ENCODE measurements around the gene EIF5AL1. TPM values are rescaled to one million over a fixed set of nuclear protein-coding genes. Genes with fewer than 3 reads are reported as not detected.

The EIF5AL1 gene
- total RNA-seq (2014; rRNA removed; shearing (Covaris generic)): 0.40 and 1.0 TPM in 2 replicates

DNA sequence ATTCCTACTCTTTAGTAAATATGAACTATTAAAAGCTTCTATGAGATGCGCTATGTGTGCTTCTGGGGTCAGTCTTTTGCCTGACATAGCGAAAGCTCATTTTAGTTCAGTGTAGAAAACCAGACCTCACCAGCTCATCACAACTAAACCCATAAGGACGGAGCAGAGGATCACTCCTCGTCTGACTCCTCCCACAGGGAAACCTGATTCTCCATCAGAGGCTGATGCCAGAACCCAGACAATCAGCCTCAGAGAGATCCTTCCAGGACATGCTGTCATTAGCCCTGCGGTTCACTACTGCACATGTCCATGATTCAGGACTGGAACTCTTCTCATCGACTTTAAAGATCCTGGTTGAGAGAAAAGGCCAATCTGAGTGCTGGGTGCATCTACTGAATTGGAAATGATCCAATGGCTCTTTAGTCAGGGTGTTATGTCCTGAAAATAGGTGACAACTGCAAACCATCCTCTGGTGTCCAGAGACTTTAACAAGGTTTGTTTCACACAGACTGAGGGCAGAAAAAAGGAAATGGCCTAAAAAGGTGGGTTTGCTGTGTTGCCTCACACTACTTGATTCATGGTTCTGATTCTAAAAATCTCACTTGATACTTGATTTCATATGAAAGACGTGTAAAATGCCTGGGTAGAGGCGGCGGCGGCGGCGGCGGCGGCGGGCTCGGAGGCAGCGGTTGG lies at the start of gene EIF5AL1:
Gene EIF5AL1 (plus strand): TSS at position 643 of the 693 bp plus-strand sequence. CDS start 117 bp downstream, outside the sequence.

DNA sequence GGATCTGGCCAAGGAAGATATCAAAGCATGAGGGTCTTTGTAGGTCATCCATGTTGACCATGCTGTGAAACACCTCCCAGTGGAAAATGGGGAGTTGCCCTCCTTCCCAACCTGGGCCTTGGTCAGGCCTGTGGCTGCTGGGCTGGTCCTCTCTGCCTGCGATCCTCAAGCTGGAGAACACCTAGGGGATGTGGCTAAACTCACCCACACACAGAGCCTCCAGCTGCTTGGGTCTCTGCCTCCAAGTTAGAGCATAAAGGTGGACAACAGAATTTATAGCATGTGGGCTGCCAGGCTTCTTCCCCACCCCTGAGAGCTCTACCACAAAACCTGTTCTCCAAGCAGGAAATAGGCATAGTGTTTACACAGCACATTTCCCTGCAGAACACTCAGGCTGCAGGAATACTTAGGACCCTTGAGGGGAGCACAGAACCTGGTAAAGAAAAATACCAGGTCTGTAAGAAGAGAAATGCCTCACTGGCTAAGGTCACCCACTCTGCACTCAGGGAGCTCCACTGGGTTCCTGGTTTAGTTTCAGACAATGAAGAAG lies 47.9 kb downstream of the EIF5AL1 start, which contains the start of gene SFTPA2:
Gene SFTPA2 (minus strand): TSS at position 248 of the 550 bp plus-strand sequence. CDS start 924 bp downstream, outside the sequence.

Small RNA genes lying within 50 kb of the gene (small RNA-seq; reads per million reads assigned to genes)
- gene BX248123.2: not detected
- gene RPS12P18: not detected

Other genes starting within 250 kb of the EIF5AL1 start
- 50.2 and 57.8 TPM in 2 replicates for gene PPIF, start 165.1 kb upstream of the EIF5AL1 start, total RNA-seq (2014; rRNA removed; shearing (Covaris generic))
- gene ZCCHC24, start 66.9 kb upstream of the EIF5AL1 start, total RNA-seq (2014; rRNA removed; shearing (Covaris generic)): 25.8 and 29.0 TPM in 2 replicates
- not detected in 2 replicates for gene SFTPA2, start 47.9 kb downstream of the EIF5AL1 start, total RNA-seq (2014; rRNA removed; shearing (Covaris generic))
- not detected in 2 replicates for gene SFTPA1, start 98.4 kb downstream of the EIF5AL1 start, total RNA-seq (2014; rRNA removed; shearing (Covaris generic))
- 0.42 and 0.91 TPM in 2 replicates for gene NUTM2B, start 190.7 kb downstream of the EIF5AL1 start, total RNA-seq (2014; rRNA removed; shearing (Covaris generic))

Data from A375 (cell line).